Cerebellar cortex (tissue), 1 donor: ENCODE measurements around the gene SEMA4D.

Experiments
- DNase-seq: peaks from one replicate; pipeline ENCODE4 v3.0.0-alpha.2; 2015; ENCODE audit warnings: low spot score

The SEMA4D gene

GRCh38 chr9:89466451-89467277, 31.2 kb downstream of the SEMA4D start:
- no peak for DNase-seq

GRCh38 chr9:89465726-89466308, 32.1 kb downstream of the SEMA4D start:
- no peak for DNase-seq

GRCh38 chr9:89465001-89465451, 32.9 kb downstream of the SEMA4D start:
- no peak for DNase-seq

GRCh38 chr9:89464300-89464901, 33.5 kb downstream of the SEMA4D start:
- no peak for DNase-seq

GRCh38 chr9:89462817-89463683, 34.9 kb downstream of the SEMA4D start:
- no peak for DNase-seq

GRCh38 chr9:89462199-89462598, 35.7 kb downstream of the SEMA4D start:
- no peak for DNase-seq

- no peak for DNase-seq
These were observed 36.6 kb downstream of the SEMA4D start for GRCh38 chr9:89461265-89461664.

GRCh38 chr9:89460551-89460950, 37.4 kb downstream of the SEMA4D start:
- DNase-seq = no peak

- DNase-seq = no peak
These were observed 39.0 kb downstream of the SEMA4D start for GRCh38 chr9:89458768-89459496.

GRCh38 chr9:89457376-89457855, 40.5 kb downstream of the SEMA4D start:
- DNase-seq = no peak

- DNase-seq = no peak
These were observed 42.5 kb downstream of the SEMA4D start for GRCh38 chr9:89455356-89455824.

- DNase-seq = no peak
These were observed 43.2 kb downstream of the SEMA4D start for GRCh38 chr9:89454498-89455355.

GRCh38 chr9:89453452-89453851, 44.5 kb downstream of the SEMA4D start:
- DNase-seq = no peak

- no peak for DNase-seq
These were observed 45.4 kb downstream of the SEMA4D start for GRCh38 chr9:89452561-89452960.

- no peak for DNase-seq
These were observed 47.7 kb downstream of the SEMA4D start for GRCh38 chr9:89450213-89450612.

GRCh38 chr9:89449261-89449671, 48.6 kb downstream of the SEMA4D start:
- DNase-seq = no peak

- DNase-seq = no peak
These were observed 49.1 kb downstream of the SEMA4D start for GRCh38 chr9:89448821-89449220.

GRCh38 chr9:89448381-89448780, 49.5 kb downstream of the SEMA4D start:
- no peak for DNase-seq

- no peak for DNase-seq
These were observed 50.5 kb downstream of the SEMA4D start for GRCh38 chr9:89447416-89447815.

- no peak for DNase-seq
These were observed 51.0 kb downstream of the SEMA4D start for GRCh38 chr9:89446961-89447310.
